ENCODE data around the gene CAMK1D. TPM values are rescaled to one million over a fixed set of nuclear protein-coding genes. Genes with fewer than 3 reads are reported as not detected.

The CAMK1D gene
- total and polyA plus RNA-seq, 10 of the 15 experiments (the other 5 are each of a cell fraction or from before 2014, with no cell fraction given), result 2.1 to 35.5 (median 14.7) TPM

GRCh38 chr10:12699781-12700556 lies 350.6 kb downstream of the CAMK1D start (continued):
- no peak for TF ChIP-seq NRF1 (conservative IDR thresholded peaks at IDR 0.05; ENCODE audit: low read depth, low read length)

GRCh38 chr10:12700557-12700874 lies 351.2 kb downstream of the CAMK1D start:
- DNase-seq (ENCODE audit: low read depth, low spot score) (no peak), ATAC-seq (no peak), FAIRE-seq (no peak)
- Histone ChIP-seq H3K4me2 (ENCODE audit: control insufficient read depth, insufficient read depth) (no peak overlapping the region), H3K36me3 (ENCODE audit: control insufficient read depth in 2 of 2, insufficient read depth in 2 of 2, low read length in 1 of 2) (no peaks in the 10 kb centered on the region; a peak in 1 of 4 replicates), H3K4me3 (no peak overlapping the region), H2AFZ (ENCODE audit: control insufficient read depth, low read depth, low read length) (no peak overlapping the region), H4K20me1 (ENCODE audit: control insufficient read depth, insufficient read depth) (no peaks in the 10 kb centered on the region), H3K4me1 (ENCODE audit: control insufficient read depth, insufficient read depth, low read length) (no peaks in the 10 kb centered on the region), H3K27ac (ENCODE audit: control insufficient read depth, insufficient read depth) (no peak overlapping the region), H3K9ac (ENCODE audit: control insufficient read depth, insufficient read depth, low read length) (no peak overlapping the region), H3K79me2 (ENCODE audit: control insufficient read depth, insufficient read depth, low read length) (no peaks in the 10 kb centered on the region), H3K9me3 (replicated peaks; ENCODE audit: control insufficient read depth, insufficient read depth, low read length) (no peaks in the 10 kb centered on the region; the same call in 2 of the 3 replicates), H3K27me3 (replicated peaks in 1 of 2; ENCODE audit: control insufficient read depth in 2 of 2, insufficient read depth in 2 of 2, low read length in 1 of 2) (no peaks in the 10 kb centered on the region)
- in situ Hi-C loops (cut with MboI) (no loop called here), intact Hi-C loops (cut with micrococcal nuclease; ENCODE audit: unreplicated experiment) (no loop called here)
- ChIA-PET POLR2A (interaction anchor here (0.7 kb wide), 1 partner anchor 628 kb away, joined by 3 read pairs; no protein-coding TSS in a partner anchor), RAD21 (ENCODE audit: unreplicated experiment) (interaction anchor here (1.1 kb wide), 1 partner anchor 350 kb away, joined by 3 read pairs; no protein-coding TSS in a partner anchor), SMC1A (ENCODE audit: uncharacterized antibody, unreplicated experiment) (interaction anchor here (2.1 kb wide), 1 partner anchor 10 kb away, joined by 7 read pairs; no protein-coding TSS in a partner anchor), CTCF (interaction anchor here (1.2 to 3.4 kb wide), 2 partner anchors 10 to 435 kb away, joined by 3 to 21 read pairs; no protein-coding TSS in a partner anchor)
- no TSS peak for BruUV-seq (replicated peaks)
- WGBS (ENCODE audit: insufficient coverage, insufficient replicate concordance, low lambda C conversion rate, missing lambda C conversion rate), result 33% methylated on average over 3 of the region's 3 CpGs
- TF ChIP-seq CHD4 (IDR thresholded peaks at IDR 0.05), result no peak
- TF ChIP-seq RB1 (IDR thresholded peaks at IDR 0.05; ENCODE audit: borderline replicate concordance), result no peak
- TF ChIP-seq MEF2B (IDR thresholded peaks at IDR 0.05; ENCODE audit: partially characterized antibody, poor library complexity, severe bottlenecking), result no peak
- no peak for TF ChIP-seq ZBTB40 (IDR thresholded peaks at IDR 0.05; ENCODE audit: borderline replicate concordance)
- no peak for TF ChIP-seq HDAC6 (IDR thresholded peaks at IDR 0.05; ENCODE audit: unreplicated experiment)
- no peak for TF ChIP-seq ASH2L (IDR thresholded peaks at IDR 0.05; ENCODE audit: borderline replicate concordance, low read depth)
- TF ChIP-seq PML (IDR thresholded peaks at IDR 0.05; ENCODE audit: low read length), result no peak
- TF ChIP-seq NRF1 (conservative IDR thresholded peaks at IDR 0.05; ENCODE audit: low read depth, low read length), result no peak
- no peak for TF ChIP-seq TCF7 (IDR thresholded peaks at IDR 0.05; ENCODE audit: borderline replicate concordance)
- TF ChIP-seq MLLT1 (IDR thresholded peaks at IDR 0.05), result no peak
- TF ChIP-seq CTCF (IDR thresholded peaks at IDR 0.05 in 2 of 3, conservative IDR thresholded peaks at IDR 0.05 in 1 of 3; ENCODE audit: control insufficient read depth in 2 of 3, extremely low read depth in 1 of 3, insufficient read depth in 1 of 3, low read depth in 3 of 3, low read length in 3 of 3), result no peak
- no peak for TF ChIP-seq CREM (IDR thresholded peaks at IDR 0.05; ENCODE audit: low read depth)
- TF ChIP-seq HDGF (IDR thresholded peaks at IDR 0.05), result no peak
- no peak for TF ChIP-seq ZZZ3 (IDR thresholded peaks at IDR 0.05; ENCODE audit: control insufficient read depth, insufficient read length, low read depth)

Measured in GM12878 (cell line).